ENCODE results near the gene RBM19.

The RBM19 gene

GRCh38 chr12:113877607-113878006, 88.5 kb downstream of the RBM19 start:
- DNase-seq: no peak

- DNase-seq: no peak
These were observed 90.0 kb downstream of the RBM19 start for GRCh38 chr12:113876160-113876559.

GRCh38 chr12:113875691-113876090, 90.4 kb downstream of the RBM19 start:
- no peak for DNase-seq

- no peak for DNase-seq
These were observed 91.0 kb downstream of the RBM19 start for GRCh38 chr12:113874999-113875561.

DNA sequence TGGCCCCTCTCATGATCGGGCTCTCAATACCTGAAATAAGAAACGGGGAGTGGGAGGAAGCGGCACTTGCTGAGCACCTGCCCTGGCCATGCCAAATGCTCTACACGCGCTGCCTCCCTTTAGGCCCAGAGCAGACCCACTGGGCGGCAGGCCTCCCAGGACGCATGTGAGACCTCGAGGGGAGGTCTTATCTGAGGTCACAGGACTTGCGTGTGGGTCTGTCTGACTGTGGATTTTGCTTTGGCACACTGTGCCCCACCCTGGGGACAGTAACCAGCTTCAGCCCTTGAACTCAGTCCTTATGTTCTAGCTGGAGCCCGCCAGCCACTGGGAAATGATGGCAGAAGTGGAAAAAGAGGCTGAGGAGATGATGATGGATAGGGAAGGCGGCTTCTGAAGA, 91.8 kb downstream of the RBM19 start:
- DNase-seq: no peak

DNA sequence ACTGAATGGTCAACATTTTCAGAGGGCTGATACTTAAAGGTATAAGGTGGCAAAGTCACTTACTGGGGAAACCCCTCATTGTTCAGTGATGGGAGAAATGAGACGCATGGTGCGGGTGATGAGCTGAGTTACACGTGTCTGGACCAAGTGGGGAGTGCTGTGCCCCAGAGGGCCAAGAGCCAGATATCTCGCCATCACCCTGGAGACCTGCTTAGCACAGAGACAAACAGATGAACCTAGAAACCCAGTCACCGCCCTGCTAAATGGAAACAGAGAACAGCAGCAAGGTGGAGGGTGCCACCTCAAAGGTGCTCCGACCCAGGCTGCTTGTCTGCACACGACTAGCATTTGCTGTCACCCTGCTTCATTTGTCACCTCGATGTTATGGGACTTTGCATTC, 92.4 kb downstream of the RBM19 start:
- DNase-seq: no peak

- DNase-seq: no peak
These were observed 95.2 kb downstream of the RBM19 start for GRCh38 chr12:113870890-113871289.

DNA sequence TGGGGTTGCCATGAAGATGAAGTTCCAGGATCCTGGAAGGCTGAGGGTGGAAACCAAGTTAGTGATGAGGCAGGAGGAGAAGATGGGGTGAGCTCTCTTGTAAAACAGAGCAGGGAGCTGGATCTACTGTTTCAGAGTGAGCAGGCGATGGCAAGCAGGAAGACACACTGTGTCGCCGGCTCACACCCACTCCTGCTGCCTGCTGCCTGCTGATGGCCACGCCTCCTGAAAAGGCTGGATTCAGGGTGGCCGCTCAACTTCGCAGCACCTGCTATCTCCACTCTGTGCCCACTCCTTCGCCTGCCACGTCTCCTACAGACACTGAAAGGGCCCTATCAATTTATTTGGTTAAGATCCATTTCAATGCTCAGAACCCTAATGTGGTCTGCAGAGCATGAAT, 96.1 kb downstream of the RBM19 start:
- no peak for DNase-seq

DNA sequence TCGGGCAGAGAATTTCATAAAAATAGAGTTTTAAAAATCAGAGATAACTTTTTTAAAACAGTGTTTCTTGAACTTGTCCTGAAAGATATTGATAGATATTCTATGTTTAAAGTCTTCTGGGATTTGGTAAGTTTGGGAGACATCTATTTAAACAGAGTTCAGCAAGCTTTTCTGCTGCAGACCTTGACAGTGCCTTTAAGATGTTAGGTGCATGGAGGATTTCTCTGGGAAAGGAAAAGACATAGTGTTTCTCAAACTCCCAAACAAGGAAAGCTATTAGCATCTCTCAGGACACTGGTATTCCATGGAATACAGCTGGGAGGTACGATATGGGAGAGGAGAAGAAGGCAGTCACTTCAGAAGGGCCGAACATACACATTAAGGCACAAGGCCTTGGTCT, 97.8 kb downstream of the RBM19 start:
- DNase-seq: no peak

- DNase-seq: no peak
These were observed 98.9 kb downstream of the RBM19 start for GRCh38 chr12:113867258-113867657.

DNA sequence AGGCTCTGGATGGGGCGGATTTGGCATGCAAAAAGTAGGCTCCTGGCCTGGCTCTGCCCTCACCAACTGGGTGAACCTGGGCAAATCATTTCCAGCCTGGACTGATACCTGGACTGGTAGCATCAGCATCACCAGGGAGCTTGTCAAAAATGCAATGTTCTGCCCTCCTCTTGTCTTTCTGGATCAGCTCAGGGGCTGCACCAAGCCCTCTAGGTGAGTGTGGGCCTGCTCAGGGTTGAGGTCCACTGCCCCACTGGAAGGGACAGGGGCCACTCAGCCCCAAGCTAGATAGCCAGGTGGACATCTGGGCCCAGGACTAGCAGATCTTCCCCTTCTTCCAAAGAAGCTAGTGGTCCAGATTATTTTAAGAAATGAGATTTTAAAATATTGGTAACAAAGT, 99.6 kb downstream of the RBM19 start:
- DNase-seq: no peak

DNA sequence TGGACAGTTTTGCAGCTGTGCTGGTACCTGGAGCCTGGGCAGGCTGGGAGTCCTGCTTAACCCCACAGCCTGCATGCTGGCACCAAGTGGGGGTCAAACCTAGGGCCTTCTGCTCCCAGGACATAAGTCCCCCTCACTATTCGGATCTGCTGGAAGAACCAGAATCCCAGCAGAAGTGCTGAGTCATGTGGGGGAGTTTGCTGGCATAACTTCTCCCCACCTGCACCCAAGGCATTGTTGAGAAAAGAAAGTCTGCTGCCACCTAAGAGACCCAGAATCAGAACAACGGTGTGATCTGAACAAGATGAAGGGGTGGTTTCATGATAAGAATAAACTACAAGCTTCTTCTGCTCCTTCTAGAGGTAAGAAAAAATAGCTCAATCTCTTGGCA, 102.7 kb downstream of the RBM19 start:
- DNase-seq: no peak

DNA sequence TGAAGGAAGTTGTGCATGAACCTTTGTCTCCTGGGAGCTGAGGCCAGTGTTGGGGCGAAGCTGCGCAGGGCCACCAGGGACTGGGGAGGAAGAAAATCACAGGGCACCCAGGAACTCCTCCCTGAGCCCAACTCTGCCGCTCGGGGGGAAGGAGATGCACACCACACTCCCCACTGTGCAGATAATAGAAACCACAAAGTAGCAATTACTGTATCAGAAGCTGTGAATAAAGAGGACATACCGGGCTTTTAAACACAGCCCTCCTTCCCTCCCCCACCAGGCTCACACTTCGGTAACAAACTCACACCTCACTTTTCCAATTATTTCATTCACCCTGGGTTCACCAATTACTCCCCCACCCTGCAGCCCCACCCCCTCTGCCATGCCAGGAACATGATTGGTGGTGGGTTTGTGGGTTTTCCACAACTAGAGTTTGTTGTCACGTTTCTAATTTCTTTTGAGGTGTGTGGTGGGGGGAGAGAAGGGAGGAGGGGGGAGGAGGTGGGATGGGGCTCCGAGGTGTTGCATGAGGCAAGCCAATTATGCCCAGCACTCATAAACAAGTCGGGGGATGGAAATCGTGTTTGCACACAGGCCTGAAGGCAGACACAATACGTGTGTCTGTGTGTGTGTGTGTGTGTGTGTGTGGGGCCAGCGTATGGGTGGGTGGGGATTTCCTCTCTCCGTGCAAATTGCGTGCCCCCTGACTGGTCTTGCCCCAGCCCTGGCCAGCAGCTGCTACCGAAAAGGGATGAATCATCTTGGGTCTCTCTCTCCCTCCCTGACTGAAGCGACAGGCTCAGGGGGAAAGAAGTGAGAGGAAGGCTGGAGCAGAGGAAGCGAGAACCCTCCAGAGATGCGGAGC, 103.3 kb downstream of the RBM19 start:
- DNase-seq: no peak

- no peak for DNase-seq
These were observed 104.3 kb downstream of the RBM19 start for GRCh38 chr12:113861708-113862312.

DNA sequence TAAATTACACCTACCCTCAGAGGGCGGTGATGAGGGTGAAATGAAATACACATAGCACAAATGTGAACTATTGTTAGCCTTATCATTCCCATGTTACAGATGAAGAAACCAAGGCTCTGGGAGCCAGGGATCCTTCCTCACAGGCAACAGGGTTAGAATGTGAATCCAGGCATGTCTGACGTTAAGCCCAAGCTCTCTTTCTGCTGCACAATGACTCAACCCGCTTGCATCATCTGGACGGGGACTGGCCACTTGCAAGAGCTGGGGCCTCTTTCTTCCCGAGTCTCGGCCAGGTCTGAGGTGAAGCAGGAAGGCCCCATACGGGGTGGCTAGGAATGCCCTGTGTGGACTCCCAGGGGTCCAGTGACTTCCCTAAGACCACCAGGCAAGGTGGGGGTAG, 105.2 kb downstream of the RBM19 start:
- DNase-seq: no peak

DNA sequence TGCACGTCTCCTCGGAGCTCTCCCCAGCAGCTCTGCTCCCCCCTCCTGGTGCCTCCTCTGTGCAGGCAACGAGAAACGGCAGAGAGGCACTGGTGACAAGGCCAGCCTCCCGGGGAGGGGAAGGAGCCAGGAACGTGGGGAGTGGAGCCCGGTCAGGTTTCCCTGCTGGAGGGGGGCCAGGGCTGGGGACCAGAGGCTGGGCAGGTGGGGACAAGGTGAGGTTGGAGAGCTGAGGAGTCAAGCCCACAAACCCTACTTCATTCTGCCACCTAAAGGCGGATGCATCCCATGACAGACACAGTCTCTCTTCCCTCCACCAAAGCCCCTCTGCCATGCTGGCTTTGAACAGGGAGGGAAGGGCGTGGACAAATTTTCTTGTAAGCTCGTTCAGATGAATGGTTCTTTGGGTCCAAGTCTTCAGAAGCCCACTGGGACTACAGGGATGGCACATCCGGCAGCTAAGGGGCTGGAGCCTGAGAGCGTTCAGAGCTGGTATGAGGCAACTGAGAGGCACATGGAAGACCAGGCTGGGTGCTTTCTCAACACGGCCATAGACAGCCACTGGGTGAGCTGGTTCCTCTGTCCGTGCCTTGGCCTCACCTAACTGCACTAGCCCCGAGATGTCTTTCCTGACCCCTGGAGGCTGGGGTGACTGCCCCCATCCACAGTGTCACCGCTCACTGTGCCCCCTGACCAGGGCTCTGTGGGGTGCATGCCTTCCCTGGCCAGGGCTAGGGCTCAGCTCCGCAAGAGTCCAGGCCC, 105.9 kb downstream of the RBM19 start:
- DNase-seq: no peak

DNA sequence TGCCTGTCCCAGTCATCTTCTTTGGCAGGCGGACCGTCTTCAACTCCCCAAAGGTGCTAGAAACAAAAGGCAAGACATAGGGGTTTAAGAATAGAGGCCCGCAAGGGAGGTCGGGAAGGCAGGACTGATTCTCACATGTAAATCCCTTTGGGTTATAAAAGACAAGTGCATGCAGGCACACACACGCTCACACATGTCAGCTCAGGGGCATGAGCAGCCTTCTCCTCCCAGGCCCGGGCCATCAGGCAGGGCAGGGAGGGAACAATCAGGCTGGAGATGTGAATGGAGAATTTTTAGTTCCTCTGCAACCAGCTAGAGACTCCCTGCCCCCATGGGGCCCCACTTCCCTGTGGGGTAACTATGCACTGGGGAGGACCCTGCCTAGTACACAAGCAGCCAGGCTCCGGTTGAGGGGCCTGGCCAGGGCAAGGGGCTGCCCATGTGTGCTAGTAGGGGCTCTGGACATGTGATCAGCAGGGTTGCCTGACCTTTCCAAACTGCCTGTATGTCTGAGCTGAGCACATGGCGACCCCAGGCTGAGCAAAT, 107.2 kb downstream of the RBM19 start:
- DNase-seq: no peak

- no peak for DNase-seq
These were observed 108.8 kb downstream of the RBM19 start for GRCh38 chr12:113857371-113857770.

DNA sequence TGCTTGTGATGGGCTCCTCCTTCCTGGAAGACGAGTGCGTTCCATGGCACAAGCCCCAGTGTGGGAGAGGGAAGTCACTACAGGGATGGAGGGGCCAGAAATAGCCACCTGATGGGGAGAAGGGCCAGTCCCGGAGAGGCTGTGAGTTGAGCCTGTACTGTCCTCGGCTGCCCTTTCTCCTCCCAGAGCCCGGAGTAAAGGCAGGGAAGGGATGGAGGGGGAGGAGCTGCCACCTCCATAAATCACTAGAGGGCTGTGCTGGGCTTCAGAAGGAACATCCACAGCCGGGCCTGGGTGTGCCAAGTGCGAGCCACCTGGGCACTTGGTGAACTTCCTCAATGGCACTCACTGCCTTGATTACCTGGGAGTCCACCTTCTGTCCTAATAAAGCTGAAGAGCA, 110.1 kb downstream of the RBM19 start:
- no peak for DNase-seq

DNA sequence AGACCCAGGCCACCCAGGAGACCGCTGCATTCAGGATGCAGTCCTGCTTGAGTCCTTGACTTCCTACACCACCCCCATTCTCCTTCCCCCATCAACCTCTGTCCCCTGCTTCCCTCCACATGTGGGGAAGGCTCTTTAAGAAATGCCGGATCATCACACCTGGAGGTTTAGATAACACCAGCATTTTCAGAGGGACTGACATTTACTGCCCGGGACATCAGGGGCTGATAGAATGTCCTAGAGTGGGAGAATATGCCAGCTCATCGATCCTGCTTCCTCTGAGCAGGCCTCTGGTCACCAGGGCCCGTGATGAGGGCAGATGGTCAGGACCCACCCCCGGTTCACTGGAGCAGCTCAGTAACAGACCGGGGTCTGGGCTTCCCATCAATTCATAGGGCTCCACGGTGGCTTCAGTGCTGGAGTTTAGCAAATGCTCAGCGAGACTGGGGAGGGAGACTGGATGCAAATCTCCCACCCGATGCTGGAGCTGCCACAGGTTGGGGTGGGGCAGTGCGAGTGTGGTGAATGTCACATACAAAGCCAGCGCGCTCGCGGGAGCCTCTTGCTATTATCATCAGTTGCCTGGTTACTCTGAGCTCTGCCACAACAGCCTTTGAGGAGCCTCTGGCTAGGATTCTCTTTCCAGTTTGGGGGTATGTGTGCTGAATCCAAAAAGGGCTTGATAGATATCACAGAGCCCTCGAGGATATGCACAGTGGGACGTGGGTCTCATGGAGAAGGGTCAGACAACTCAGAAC, 111.6 kb downstream of the RBM19 start:
- DNase-seq: no peak

DNA sequence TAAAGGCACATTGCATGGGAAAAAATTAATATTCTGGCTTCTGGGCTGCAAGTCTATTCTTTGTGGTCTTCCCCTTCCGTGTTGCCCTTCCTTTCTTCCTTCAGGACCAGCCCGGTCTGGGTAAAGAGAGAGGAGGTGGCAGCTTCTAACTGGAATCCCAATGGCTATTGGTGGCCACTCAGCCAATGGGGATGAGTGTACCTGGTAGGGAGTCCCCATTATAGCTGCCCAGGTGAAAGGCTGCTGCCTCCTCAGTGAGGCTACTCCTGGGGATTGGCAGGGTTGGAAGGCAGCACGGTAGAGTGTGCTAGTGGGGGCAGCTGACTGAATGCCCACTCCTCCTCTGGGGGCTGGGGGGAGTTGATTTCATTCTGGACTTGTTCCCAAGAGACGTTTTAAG, 112.6 kb downstream of the RBM19 start:
- DNase-seq: no peak

- no peak for DNase-seq
These were observed 113.2 kb downstream of the RBM19 start for GRCh38 chr12:113852695-113853490.

Measured in CD4-positive, alpha-beta T cell treated with Interleukin-12 subunit alpha and Interleukin-12 subunit beta, for 1 hour (primary cell).